Upper lobe of left lung (tissue), 6 donors: Measurements from ENCODE around the gene AKR1B15. TPM values are rescaled to one million over a fixed set of nuclear protein-coding genes. Genes with fewer than 3 reads are reported as not detected.
"Not testable (repeated sequence)": the region's sequence is repeated elsewhere in the genome, so short reads cannot be mapped to it uniquely, and the experiment has no call there.

ENCODE experiments used
- ATAC-seq, 2 donors: fragments of 200-7000 bp; cut with Tn5 transposase; one replicate each; pipeline ENCODE4 v1.9.1; 2022; ENCODE audit warnings: mild to moderate bottlenecking in 2 of 2, moderate library complexity in 2 of 2; ENCODE audit not compliant: low FRiP score in 2 of 2
- DNase-seq, 2 donors: peaks; one replicate each; pipeline ENCODE4 v3.0.0-alpha.2; 2019 to 2020
- H3K27ac ChIP-seq, 4 donors: fragments of 200-600 bp; sonication (generic); one replicate each; pipeline ENCODE4 v1.5.1; 2016 to 2019
- H3K27me3 ChIP-seq, 4 donors: fragments of 200-600 bp; sonication (generic); one replicate each; pipeline ENCODE4 v1.5.1; 2017 to 2019
- H3K36me3 ChIP-seq, 4 donors: fragments of 200-600 bp; sonication (generic); one replicate each; pipeline ENCODE4 v1.5.1; 2016 to 2019
- H3K4me1 ChIP-seq, 4 donors: fragments of 200-600 bp; sonication (generic); one replicate each; pipeline ENCODE4 v1.5.1; 2018 to 2019
- H3K4me3 ChIP-seq, 4 donors: fragments of 200-600 bp; sonication (generic); one replicate each; pipeline ENCODE4 v1.5.1; 2017 to 2019; ENCODE audit warnings: mild to moderate bottlenecking in 2 of 4, moderate library complexity in 1 of 4
- H3K9me3 ChIP-seq, 4 donors: fragments of 200-600 bp; sonication (generic); one replicate each; pipeline ENCODE4 v1.5.1; 2018 to 2019
- EP300 ChIP-seq, 4 donors: sonication (generic); formaldehyde crosslinking; IDR thresholded peaks; one replicate each; pipeline ENCODE4 v1.5.1; 2017; ENCODE audit warnings: antibody characterized with exemption in 4 of 4, control low read depth in 2 of 4
- POLR2A ChIP-seq, 4 donors: fragments of 450-650 bp; IDR thresholded peaks; one replicate each; pipeline ENCODE4 v1.5.1; 2016 to 2017; ENCODE audit warnings: antibody characterized with exemption in 4 of 4, mild to moderate bottlenecking in 2 of 4
- POLR2AphosphoS5 ChIP-seq, 2 donors: sonication (generic); formaldehyde crosslinking; IDR thresholded peaks; one replicate each; pipeline ENCODE4 v1.5.1; 2017; ENCODE audit warnings: antibody characterized with exemption in 2 of 2
- WGBS, 2 donors: methylation state at CpG; one replicate each; pipeline ENCODE4 v1.1.5; 2017 to 2018; 5-methylcytosine and 5-hydroxymethylcytosine counted together
- total RNA-seq, 6 donors: library from RNA; depleted of rRNA in 4 of 6; stranded (reverse); fragments of >200 nt in 4 of 6; gene quantifications; one replicate each; pipeline versions ENCODE4 v1.1.0 to v1.2.1, GENCODE V29; 2016 to 2021
- TF ChIP-seq, protein P1 (sequence below), 6 experiments: fragments of 450-650 bp in 4 of 6; fragments of 200-600 bp in 2 of 6; sonication (generic) in 2 of 6; IDR thresholded peaks; one replicate each; pipeline ENCODE4 v1.5.1; 2016 to 2019; ENCODE audit warnings: antibody characterized with exemption in 6 of 6
- donor health status: DM: no; HTN: no; CAD: no; lungs with moderate emphysema.
- donor health status: DM: no; HTN: yes; CAD: no; lungs with severe emphysema.

AKR1B15 gene
- total RNA-seq, 6 donors from 2014 or later = not detected

DNA sequence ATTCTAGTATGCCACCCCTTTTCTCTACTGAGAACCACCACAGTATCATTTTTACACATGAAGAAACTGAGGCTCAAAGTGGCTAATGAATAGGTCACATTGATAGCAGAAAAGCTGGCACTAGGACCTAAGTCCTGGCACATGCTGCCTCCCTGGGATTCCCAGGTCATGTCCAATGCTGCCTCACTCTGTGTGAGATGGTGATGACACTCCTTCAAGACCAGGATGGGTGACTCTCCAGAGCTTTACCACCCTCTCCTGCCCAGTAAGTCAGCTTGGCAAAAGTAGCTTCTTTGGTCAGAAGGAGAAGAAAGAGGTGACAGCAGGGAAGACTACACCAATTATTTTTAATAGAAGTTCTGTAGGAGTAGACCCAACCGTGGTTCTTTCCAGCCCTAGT is 34.8 kb upstream of the AKR1B15 start:
- TF ChIP-seq, protein P1, sequence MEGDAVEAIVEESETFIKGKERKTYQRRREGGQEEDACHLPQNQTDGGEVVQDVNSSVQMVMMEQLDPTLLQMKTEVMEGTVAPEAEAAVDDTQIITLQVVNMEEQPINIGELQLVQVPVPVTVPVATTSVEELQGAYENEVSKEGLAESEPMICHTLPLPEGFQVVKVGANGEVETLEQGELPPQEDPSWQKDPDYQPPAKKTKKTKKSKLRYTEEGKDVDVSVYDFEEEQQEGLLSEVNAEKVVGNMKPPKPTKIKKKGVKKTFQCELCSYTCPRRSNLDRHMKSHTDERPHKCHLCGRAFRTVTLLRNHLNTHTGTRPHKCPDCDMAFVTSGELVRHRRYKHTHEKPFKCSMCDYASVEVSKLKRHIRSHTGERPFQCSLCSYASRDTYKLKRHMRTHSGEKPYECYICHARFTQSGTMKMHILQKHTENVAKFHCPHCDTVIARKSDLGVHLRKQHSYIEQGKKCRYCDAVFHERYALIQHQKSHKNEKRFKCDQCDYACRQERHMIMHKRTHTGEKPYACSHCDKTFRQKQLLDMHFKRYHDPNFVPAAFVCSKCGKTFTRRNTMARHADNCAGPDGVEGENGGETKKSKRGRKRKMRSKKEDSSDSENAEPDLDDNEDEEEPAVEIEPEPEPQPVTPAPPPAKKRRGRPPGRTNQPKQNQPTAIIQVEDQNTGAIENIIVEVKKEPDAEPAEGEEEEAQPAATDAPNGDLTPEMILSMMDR (IDR thresholded peaks at IDR 0.05) = no peak
- no peak for TF ChIP-seq EP300 (IDR thresholded peaks at IDR 0.05)
- TF ChIP-seq POLR2AphosphoS5 (IDR thresholded peaks at IDR 0.05) = no peak
- TF ChIP-seq POLR2A (IDR thresholded peaks at IDR 0.05) = no peak
- WGBS, 2 donors = 33 to 36% methylated on average over 1 of the region's 1 CpG
- Histone ChIP-seq H3K36me3 (no peaks in the 10 kb centered on the region), H3K4me3 (no peak overlapping the region), H3K27me3 (no peaks in the 10 kb centered on the region), H3K4me1 (peaks cover 0 to 5% (median 0%) of the 10 kb centered on the region in 4 donors), H3K9me3 (no peaks in the 10 kb centered on the region), H3K27ac (no peak overlapping the region)
- DNase-seq (no peak), ATAC-seq (no peak)

DNA sequence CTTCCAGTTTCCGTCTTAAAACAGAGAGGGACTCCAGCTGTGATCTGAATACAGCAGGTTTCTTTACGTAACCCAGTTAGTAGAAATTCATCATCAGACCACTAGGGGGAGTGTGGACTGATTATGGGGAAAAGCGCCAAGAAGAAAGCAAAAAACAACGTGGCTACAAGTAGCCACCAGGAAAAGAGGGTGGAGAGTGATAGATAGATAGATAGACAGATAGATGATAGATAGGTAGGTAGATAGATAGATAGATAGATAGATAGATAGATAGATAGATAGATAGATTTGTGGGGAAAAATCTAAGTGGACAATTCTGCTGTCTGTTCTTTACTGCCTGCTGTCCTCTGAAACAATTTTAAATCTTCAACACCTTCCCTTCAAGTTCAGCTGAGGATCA is 34.2 kb upstream of the AKR1B15 start:
- WGBS, 2 donors = 1 to 5% methylated on average over 4 of the region's 4 CpGs
- no peaks in the 10 kb centered on the region for H3K36me3 ChIP-seq
- ATAC-seq (peak in 1 of 2 donors; percentile 84), DNase-seq (no peak)
- no peak overlapping the region for H3K27ac ChIP-seq
- TF ChIP-seq, protein P1 (IDR thresholded peaks at IDR 0.05) = peak; percentile 62 to 89 (median 78)
- TF ChIP-seq POLR2A (IDR thresholded peaks at IDR 0.05) = no peak
- TF ChIP-seq EP300 (IDR thresholded peaks at IDR 0.05) = no peak
- TF ChIP-seq POLR2AphosphoS5 (IDR thresholded peaks at IDR 0.05) = no peak
- H3K9me3 ChIP-seq = no peaks in the 10 kb centered on the region
- peaks cover 0 to 5% (median 0%) of the 10 kb centered on the region in 4 donors for H3K4me1 ChIP-seq
- no peaks in the 10 kb centered on the region for H3K27me3 ChIP-seq
- no peak overlapping the region for H3K4me3 ChIP-seq

DNA sequence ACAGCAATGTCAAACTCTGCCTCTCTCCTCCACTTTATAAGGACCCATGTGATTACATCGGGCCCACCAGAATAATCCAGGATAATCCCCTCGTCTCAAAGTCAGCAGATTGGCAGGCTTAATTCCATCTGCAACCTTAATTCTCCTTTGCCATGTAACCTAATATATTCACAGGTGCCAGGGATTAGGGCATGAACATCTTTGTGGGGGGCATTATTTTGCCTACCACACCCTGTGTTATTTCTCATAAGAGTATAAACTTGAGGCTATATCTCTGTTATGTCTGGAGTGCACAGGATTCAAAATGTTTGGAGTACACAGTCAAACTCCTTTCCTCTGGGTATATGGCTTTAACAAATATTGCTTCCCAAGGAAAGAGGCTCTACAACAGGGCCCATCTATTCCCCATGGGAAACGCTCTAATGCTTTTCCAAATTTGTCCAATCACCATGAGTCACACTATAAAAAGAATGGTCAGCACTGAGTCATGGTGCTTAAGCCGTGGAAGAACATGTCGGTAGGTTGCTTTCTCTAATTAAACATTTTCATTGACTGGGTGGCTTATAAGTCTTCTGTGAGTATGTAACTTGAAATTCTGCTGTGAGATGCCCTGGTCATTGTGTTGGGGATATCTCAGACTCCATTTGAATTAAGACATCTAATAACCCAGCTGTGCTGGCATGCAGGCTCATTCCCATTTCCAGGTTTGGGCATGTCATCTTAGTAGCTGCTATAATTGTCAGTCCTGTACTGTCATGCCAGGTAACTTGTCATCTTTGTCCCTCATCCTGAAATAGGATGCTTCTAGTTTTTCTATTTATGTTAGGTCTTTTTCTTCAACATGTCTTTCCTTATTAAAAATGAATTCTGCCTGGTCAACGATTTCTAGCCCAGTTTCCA is 33.1 kb upstream of the AKR1B15 start:
- 73 to 75% methylated on average over 6 of the region's 6 CpGs for WGBS, 2 donors
- DNase-seq = no peak
- no peak for TF ChIP-seq POLR2AphosphoS5 (IDR thresholded peaks at IDR 0.05)

DNA sequence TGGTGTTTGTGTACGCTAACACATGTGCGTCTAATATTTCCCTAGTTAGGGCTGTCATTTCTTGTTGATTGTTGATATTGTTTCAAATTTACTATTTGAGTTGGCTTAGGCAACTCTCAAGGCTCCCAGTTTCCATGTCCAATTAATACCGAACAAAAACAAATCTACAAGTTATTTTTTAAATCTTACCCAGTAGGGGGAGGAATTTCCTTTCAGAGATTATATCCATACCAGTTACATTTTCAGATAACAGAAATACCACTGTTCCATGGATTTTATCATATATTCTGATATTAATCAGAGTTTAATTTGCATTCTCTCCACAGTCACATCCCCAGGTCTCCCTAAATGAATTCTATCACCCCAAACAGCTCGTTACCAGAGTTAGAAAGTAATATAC is 28.8 kb upstream of the AKR1B15 start:
- TF ChIP-seq POLR2AphosphoS5 (IDR thresholded peaks at IDR 0.05) = no peak
- no peak for TF ChIP-seq EP300 (IDR thresholded peaks at IDR 0.05)
- TF ChIP-seq POLR2A (IDR thresholded peaks at IDR 0.05) = no peak
- TF ChIP-seq, protein P1 (IDR thresholded peaks at IDR 0.05) = no peak
- H3K4me1 ChIP-seq = no peaks in the 10 kb centered on the region
- no peak overlapping the region for H3K27ac ChIP-seq
- H3K27me3 ChIP-seq = no peaks in the 10 kb centered on the region
- ATAC-seq = no peak
- no peaks in the 10 kb centered on the region for H3K9me3 ChIP-seq
- H3K36me3 ChIP-seq = no peaks in the 10 kb centered on the region
- 69 to 71% methylated on average over 4 of the region's 4 CpGs for WGBS, 2 donors
- no peak for DNase-seq
- no peak overlapping the region for H3K4me3 ChIP-seq

More for the DNA sequence above, 33.1 kb upstream of the AKR1B15 start:
- Histone ChIP-seq H3K4me1 (peaks cover 0 to 5% (median 0%) of the 10 kb centered on the region in 4 donors), H3K27me3 (no peaks in the 10 kb centered on the region), H3K27ac (no peak overlapping the region), H3K9me3 (no peaks in the 10 kb centered on the region), H3K4me3 (no peak overlapping the region), H3K36me3 (no peaks in the 10 kb centered on the region)
- ATAC-seq = peak in 1 of 2 donors; percentile 60

DNA sequence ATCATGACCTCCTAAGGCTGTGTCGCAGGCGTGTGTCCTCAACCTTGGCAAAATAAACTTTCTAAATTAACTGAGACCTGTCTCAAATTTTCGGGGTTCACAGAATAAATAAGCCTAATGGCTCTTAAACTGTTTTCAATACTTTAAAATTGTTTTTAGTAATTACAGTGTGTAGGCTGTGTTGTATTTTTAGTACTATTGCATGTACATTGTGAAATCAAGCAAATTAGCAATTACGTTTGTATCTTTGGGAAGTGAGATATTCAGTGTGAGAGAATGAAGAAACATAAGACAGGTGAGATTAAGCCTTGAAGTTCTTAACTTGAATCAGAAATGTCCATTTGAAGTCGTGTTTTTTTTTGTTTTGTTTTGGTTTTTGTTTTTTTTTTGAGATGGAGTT is 26.3 kb upstream of the AKR1B15 start:
- no peak overlapping the region for H3K27ac ChIP-seq

DNA sequence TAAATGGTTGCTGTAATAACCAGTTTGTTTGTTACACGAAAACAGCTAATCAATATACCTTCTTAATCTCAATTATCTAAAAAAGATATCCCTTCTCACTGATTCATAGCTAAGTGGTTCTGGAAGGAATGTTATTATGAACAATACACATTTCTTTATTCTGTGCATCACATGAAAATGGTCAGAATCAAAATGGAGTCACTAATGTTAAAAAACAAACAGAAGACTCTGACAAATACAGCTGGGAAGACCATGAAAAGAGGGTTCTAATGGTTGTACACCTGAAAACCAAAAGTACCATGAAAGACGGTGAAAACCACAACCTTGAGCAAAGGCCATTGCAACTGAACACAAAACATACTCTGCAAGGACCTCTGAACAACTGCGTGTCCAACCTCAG is 23.5 kb upstream of the AKR1B15 start:
- H3K27ac ChIP-seq, H3K4me1 ChIP-seq, ATAC-seq, H3K27me3 ChIP-seq, H3K4me3 ChIP-seq, H3K36me3 ChIP-seq, DNase-seq, H3K9me3 ChIP-seq: not testable (repeated sequence)
- 94 to 95% methylated on average over 3 of the region's 3 CpGs for WGBS, 2 donors

More for the DNA sequence above, 26.3 kb upstream of the AKR1B15 start:
- Histone ChIP-seq H3K36me3 (no peaks in the 10 kb centered on the region), H3K27me3 (no peaks in the 10 kb centered on the region), H3K4me1 (peaks cover 0 to 2% (median 0%) of the 10 kb centered on the region in 4 donors), H3K4me3 (no peak overlapping the region), H3K9me3 (no peaks in the 10 kb centered on the region)
- DNase-seq (no peak), ATAC-seq (no peak)
- TF ChIP-seq, protein P1 (IDR thresholded peaks at IDR 0.05) = no peak
- no peak for TF ChIP-seq POLR2AphosphoS5 (IDR thresholded peaks at IDR 0.05)
- TF ChIP-seq POLR2A (IDR thresholded peaks at IDR 0.05) = no peak
- TF ChIP-seq EP300 (IDR thresholded peaks at IDR 0.05) = no peak
- 74% methylated on average over 5 of the region's 5 CpGs for WGBS, 2 donors

DNA sequence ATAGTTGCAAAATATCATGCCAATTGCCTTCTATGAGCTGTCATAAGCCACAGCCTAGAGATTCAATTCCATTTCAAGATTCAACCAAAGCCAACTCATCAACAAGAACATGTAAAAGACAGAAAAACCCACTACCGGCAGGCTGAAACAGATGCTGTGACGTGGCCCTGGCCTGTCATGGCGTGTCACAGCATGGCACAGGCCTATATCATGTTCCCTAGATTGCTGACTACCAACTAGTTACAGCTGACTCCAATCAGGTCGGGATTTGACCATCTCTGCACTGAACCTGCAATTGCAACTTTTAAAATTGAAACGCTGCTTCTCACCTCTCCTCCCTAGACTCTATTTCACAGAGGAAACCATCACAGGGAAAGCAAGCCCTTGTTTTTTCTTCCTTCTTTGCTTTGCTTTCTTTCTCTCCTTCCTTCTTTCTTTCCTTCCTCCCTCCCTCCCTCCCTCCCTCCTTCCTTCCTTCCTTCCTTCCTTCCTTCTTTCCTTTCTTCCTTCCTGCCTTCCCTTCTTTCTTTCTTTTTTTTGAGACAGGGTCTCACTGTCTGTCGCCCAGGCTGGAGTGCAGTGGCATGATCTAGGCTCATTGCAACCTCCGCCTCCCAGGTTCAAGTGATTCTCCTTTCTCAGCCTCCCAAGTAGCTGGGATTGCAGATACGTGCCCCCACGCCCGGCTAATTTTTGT is 22.2 kb upstream of the AKR1B15 start:
- not testable (repeated sequence) for DNase-seq, H3K4me1 ChIP-seq, H3K27ac ChIP-seq, H3K9me3 ChIP-seq, H3K27me3 ChIP-seq, ATAC-seq, H3K4me3 ChIP-seq, H3K36me3 ChIP-seq
- WGBS, 2 donors = 90 to 92% methylated on average over 10 of the region's 10 CpGs
